ENCODE data around the gene CCDC33.

DNA sequence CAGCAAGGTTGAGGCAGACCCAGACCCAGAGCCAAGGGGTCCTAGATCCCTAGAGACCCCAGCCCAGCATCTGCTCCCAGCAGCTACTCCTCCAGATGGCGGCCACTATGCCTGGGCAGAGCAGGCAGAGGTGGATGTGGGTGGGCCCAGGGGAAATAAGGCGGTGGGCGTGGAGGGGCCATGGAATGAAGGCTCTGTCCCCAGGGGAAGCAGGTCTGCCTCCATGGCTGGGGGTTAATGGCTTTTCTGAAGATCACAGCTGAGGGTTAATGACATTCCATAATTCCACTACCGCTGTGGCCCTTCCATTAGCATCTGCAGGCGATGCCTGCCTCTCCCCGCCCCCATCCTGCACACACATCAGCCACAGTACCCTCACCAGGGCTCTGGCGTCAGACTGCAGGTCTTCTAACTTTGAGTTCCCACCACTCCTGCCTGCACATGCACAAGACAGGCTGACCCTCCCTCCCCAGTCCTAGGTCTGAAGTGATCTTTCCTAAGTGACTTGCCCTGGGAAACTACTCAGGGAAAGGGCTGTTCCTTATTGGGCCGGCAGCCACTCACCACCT lies 41.2 kb downstream of the CCDC33 start:
- TF ChIP-seq CEBPB (IDR thresholded peaks at IDR 0.05) (no peak), RAD21 (IDR thresholded peaks at IDR 0.05; ENCODE audit: low read depth) (no peak), YY1 (IDR thresholded peaks at IDR 0.05; ENCODE audit: low read depth) (no peak), ZBTB7A (IDR thresholded peaks at IDR 0.05; ENCODE audit: low read depth) (no peak), CREB1 (IDR thresholded peaks at IDR 0.05; ENCODE audit: low read depth) (no peak), TCF12 (IDR thresholded peaks at IDR 0.05; ENCODE audit: low read depth) (no peak), NFIC (IDR thresholded peaks at IDR 0.05) (no peak), TAF1 (IDR thresholded peaks at IDR 0.05; ENCODE audit: low read depth) (no peak)
- TF ChIP-seq, protein P1, sequence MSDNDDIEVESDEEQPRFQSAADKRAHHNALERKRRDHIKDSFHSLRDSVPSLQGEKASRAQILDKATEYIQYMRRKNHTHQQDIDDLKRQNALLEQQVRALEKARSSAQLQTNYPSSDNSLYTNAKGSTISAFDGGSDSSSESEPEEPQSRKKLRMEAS (IDR thresholded peaks at IDR 0.05), result no peak
- TF ChIP-seq, protein P2, sequence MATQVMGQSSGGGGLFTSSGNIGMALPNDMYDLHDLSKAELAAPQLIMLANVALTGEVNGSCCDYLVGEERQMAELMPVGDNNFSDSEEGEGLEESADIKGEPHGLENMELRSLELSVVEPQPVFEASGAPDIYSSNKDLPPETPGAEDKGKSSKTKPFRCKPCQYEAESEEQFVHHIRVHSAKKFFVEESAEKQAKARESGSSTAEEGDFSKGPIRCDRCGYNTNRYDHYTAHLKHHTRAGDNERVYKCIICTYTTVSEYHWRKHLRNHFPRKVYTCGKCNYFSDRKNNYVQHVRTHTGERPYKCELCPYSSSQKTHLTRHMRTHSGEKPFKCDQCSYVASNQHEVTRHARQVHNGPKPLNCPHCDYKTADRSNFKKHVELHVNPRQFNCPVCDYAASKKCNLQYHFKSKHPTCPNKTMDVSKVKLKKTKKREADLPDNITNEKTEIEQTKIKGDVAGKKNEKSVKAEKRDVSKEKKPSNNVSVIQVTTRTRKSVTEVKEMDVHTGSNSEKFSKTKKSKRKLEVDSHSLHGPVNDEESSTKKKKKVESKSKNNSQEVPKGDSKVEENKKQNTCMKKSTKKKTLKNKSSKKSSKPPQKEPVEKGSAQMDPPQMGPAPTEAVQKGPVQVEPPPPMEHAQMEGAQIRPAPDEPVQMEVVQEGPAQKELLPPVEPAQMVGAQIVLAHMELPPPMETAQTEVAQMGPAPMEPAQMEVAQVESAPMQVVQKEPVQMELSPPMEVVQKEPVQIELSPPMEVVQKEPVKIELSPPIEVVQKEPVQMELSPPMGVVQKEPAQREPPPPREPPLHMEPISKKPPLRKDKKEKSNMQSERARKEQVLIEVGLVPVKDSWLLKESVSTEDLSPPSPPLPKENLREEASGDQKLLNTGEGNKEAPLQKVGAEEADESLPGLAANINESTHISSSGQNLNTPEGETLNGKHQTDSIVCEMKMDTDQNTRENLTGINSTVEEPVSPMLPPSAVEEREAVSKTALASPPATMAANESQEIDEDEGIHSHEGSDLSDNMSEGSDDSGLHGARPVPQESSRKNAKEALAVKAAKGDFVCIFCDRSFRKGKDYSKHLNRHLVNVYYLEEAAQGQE (IDR thresholded peaks at IDR 0.05; ENCODE audit: low read depth), result no peak
- TF ChIP-seq, protein P3, sequence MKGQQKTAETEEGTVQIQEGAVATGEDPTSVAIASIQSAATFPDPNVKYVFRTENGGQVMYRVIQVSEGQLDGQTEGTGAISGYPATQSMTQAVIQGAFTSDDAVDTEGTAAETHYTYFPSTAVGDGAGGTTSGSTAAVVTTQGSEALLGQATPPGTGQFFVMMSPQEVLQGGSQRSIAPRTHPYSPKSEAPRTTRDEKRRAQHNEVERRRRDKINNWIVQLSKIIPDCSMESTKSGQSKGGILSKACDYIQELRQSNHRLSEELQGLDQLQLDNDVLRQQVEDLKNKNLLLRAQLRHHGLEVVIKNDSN (IDR thresholded peaks at IDR 0.05), result no peak
